CD4-positive, alpha-beta T cell treated with Interleukin-4 for 4 hours (primary cell): ENCODE results near the gene CHRNB2.

Source experiments
- DNase-seq: peaks from one replicate; pipeline ENCODE4 v3.0.0-alpha.2; 2020

The CHRNB2 gene

DNA sequence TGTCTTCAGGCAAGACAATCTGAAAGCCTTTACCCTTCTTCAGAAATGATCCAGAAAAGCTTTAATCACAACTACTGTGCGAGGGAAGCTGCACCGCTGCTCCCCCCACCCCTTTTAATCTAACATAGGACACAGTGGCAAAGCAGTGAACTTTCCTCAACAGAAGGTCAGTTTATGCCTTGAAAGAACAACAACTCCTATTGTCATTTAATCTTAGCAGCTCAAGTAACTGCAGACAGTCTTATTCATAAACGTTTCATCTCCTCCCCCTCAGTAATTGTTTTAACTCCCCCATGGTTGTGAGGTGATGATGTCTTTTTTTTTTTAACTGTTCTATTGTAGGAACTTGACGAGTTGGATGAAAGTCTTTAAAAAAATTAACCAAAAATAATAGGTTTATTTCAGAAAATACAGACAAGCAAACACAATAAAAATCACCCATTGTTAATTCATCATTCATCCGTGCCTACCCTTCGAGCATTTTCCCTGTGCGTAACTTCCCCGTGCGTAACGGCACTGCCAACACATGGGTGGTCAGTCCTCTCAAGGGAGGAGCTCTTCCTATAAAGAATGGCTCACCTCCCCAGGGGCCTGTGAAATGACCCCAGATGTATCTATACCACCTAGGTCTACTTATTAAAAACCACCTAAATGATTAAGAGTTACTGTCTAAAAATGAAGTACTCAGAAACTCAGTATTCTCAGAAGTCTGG is 43.7 kb downstream of the CHRNB2 start:
- DNase-seq, result no peak

DNA sequence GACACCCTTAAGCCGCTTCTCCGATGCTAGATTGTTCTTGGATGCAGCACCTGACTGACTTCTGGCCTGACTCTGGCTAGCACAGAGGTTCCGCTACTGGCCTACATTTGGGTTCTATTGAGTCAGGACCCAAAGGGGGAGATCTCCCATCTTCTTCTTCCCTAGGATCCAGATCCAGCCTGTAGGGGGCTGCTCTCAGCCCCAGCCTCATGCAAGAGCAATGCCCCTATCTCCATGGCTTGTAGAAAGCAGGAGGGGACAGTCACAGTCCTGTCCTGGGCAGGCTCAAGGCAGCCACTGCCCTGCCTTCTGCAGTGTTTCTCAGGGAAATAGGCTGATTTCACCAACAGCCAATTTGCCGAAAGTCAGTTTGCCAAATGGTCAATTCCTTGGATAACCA is 46.7 kb downstream of the CHRNB2 start:
- DNase-seq, result no peak

- no peak for DNase-seq
Measured at GRCh38 chr1:154614901-154615300, 47.3 kb downstream of the CHRNB2 start.

DNA sequence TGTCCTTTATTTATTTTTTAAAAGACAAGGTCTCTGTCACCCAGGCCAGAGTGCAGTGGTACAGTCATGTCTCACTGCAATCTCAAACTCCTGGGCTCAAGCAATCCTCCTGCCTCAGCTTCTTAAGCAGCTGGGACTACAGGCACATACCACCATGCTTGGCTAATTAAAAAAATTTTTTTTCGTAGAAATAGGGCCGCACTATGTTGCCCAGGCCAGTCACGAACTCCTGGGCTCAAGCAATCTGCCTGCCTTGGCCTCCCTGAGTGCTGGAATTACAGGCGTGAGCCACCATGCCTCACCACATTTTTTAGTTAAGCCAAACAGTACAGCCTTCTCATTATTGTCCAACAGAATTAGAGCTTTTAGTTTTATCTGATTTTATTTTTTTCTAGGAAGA is 47.8 kb downstream of the CHRNB2 start:
- DNase-seq, result no peak

- DNase-seq, result no peak
Measured at GRCh38 chr1:154616659-154617345, 49.2 kb downstream of the CHRNB2 start.

DNA sequence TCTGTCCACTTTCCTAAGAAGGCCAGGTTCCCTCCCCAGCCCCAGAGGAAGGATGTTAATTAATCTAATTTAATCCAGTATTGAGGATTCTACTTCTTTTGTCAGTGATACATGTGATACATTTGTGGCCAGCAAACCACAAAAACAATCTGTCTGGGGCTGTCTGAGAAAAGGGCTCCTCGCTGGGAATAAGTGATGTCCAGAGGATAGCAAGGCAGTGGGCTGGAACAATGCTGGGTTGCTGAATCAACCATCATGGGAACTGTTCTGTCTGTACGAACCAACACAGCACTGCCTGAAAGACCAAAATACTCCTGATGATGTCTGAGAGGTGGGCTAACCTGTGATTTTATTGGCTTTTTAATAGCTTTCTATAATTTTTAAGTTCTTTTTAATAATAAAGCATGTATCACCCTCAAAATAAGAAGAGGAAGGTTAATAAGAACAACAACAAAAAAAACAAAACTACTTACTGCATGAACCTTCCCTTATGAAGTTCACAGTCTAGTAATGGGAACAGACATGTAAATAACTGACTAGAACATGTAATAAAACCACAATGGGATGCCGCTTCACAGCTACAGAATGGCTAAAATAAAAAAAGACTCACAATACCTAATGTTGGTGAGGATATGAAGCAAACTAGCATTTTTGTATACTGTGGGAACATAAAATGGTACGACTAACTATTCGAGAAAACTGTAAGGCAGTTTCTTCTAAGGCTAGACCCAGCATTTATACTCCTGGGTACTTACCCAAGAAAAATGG is 51.8 kb downstream of the CHRNB2 start:
- no peak for DNase-seq

DNA sequence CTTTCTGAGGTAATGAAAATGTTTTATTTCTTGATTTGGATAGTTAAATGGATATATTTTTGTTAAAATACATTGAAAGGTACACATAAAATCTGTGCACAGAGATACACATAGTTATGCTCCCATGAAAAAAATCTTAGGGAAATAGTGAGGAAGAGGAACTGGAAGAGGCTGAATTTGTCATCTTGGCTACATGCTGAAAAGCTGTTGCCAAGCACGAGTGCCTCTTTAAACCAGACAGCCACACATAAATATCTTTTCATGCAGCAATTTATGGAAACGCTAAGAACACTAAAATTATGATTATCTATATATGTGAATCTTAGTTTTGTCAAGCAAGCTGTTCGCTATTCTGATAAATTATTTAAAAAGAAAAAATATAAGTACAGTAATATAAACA is 53.2 kb downstream of the CHRNB2 start:
- no peak for DNase-seq

- DNase-seq, result no peak
Measured at GRCh38 chr1:154621875-154622274, 54.3 kb downstream of the CHRNB2 start.

GRCh38 chr1:154622503-154623039 is 55.0 kb downstream of the CHRNB2 start:
- DNase-seq, result no peak

DNA sequence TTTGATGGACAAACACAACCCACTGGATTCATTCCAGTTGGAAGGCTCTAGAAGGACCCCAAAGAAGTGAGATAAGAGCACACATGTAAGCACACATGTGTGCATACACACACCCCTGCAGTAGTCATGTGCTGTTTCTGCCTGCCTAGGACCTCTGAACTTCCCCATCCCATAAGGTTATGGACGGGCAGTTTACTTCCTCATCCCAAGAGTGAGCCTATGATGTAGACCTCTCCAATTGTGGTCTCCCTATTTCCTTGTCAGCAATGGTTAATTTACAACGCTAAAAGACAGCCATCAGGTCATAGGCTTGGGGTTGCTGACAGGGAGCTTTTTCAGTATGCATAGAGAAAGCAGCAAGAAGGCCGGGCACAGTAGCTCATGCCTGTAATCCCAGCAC is 55.8 kb downstream of the CHRNB2 start:
- no peak for DNase-seq

GRCh38 chr1:154624746-154625643 is 57.4 kb downstream of the CHRNB2 start:
- DNase-seq, result no peak

DNA sequence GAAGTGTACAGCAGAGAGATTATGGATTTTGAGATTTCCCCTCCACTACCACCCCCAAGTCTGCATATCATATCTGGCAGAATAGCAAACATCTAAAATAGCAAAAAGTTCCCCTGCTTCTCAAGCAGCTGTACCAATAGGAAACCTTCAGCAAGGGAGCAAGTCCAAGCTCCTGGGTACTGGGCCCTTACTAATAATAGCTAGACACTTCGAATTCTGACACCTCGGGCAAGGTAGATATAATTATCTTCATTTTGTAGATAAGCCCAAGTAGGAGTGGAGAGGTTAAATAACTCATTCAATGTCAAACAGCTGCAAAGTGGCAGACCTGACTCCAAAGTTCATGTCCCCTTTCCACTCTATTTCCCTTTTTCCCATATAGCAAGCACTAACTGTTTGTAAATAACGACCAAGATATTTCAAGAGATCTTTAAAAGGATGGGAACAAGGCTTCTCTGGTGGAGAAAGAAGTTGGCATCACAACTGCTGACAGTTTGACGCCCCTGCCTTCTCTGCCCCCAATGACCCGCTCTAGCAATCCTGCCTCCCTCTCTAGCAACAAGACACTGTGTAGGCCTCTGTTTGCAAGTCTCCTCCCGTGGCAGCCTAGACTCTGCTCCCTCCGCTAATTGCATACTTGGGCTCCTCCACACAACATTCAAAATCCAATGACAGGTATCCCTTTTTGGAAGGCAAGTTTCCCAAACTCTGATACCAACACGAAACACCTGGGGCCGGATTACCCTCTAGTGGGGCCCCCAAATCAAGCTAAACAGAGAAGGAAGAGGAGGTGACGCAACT is 59.1 kb downstream of the CHRNB2 start:
- no peak for DNase-seq

DNA sequence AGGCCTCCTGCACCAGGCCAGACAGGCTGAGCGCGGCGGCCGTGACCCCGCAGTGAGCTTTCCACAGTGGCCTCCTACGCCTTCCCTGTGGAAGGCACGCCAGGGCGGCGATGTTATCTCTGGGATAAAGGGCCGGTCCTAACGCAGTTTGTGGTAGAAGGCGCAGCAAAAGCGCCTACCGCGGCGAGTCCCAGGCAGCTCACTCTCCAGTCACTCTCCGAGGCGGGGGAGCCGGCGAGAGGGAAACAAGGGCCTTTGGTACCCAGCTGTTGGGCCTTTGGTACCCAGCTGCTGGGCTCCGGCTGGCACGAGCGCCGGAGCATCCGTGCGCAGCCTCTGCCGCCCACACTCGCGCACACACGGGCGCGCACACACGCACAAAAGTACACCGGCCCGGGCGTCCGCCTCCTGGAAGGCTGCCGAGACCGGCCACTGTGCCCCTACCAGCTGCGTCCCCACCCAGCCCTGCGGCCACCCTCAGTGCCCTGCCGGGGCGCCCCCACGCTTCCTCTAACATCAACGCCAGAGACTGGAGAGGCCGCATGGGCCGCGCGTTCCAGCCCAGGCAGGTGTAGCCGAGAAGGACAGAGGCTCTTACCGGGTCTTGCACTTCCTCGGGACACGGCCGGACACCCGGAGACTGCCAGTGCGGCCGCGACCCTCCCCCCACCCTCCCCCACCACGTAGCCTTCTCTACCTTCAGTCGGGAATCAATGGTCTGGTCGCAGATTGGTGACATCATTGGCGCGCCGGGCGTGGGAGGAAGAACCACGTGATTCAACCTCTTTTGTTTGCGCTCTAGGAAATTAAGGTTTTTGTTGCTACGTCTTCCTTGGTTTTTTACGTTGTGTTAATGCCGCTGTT is 59.9 kb downstream of the CHRNB2 start:
- peak; percentile 88 for DNase-seq

DNA sequence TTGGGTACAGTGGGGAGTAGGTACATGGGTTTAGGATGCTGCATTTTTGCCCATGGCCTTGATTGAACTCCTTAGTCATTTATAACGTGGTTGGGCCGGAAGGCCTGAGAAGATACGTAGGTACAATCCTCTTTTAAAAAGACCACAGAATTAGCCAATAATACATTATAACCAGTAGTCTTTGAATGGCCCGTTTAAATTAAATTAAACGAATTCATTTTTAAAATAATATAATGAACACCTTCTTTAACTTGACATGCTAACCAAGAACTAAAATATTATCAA is 60.5 kb downstream of the CHRNB2 start:
- DNase-seq, result no peak

DNA sequence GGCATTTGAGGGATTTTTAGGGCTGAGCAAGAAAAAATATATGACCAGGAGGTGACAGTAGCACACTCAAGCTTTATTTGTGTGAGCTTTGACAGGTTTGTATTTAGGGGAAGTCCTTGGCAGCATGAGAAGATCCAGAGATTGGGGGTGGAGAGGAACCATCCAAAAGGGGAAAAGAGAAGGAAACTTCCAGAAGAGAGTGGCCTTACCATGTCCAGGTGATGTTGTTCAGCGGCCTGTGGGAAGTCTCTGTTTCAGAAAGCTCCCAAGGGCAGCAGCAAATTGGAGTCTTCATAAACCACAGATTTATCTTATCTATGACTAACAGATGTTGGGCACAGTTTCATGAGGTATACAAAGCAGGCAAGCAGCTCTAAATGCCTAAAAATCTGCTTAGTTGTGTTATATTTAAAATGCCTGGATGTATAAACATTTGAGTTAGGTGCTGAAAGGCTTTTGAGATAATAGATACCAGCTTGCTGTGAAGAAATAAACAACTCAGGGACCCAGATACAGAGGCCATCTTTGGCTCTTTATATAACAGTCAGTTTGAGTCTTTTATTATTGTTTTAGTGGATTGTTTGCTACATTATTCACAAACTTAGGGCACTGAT is 61.6 kb downstream of the CHRNB2 start:
- no peak for DNase-seq
